Right ventricle myocardium superior (tissue), 1 donor: Measurements from ENCODE around the gene GHRH. TPM values are rescaled to one million over a fixed set of nuclear protein-coding genes. Genes with fewer than 3 reads are reported as not detected.

ENCODE experiments used
- ATAC-seq: fragments of 200-7000 bp; cut with Tn5 transposase; one replicate; pipeline ENCODE4 v1.9.1; 2020; ENCODE audit warnings: mild to moderate bottlenecking; ENCODE audit not compliant: poor library complexity
- DNase-seq: peaks from one replicate; pipeline ENCODE4 v3.0.0-alpha.2; 2020
- intact Hi-C: fragments of 100-400 bp; cut with DNase I; formaldehyde crosslinking; loops from one replicate; pipeline ENCODE4 v1.11.2; 2022
- total RNA-seq: library from RNA; stranded (reverse); fragmentation: NEBNext Ultra II Directional; extraction: Animal tissue kit (Norgen Biotek cat#: 25700); gene quantifications from one replicate; pipeline ENCODE4 v1.2.1, GENCODE V29; 2021
- donor health status: DM: no; HTN: yes; CAD: no; lungs with severe emphysema.

GHRH gene
- total RNA-seq, 1 donor from 2014 or later = 0.97 TPM

GRCh38 chr20:37228082-37228481 is 33.5 kb downstream of the GHRH start:
- ATAC-seq (peak; percentile 49), DNase-seq (no peak)
- intact Hi-C loops = no loop called here

DNA sequence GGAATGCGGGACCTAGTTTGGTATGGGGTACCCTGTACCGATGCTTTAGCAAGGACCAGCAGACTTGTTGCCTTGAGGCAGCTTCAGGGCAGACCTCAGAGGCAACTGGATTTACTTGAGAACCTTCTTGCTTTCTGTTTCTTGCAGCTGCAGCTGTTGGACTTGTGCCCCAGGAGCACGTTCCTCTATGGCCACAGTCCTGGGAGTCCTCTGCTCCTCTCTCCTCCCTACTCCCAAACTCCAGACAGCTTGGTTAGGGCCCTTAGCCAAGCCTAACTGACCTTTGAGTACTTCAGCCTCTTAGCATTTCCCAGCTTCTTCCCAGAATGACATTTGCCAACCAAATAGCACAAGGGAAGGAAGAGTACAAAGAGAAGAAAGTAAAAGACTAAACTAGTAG is 34.7 kb downstream of the GHRH start:
- ATAC-seq (peak; percentile 65), DNase-seq (peak; percentile 76)
- intact Hi-C loops = no loop called here

DNA sequence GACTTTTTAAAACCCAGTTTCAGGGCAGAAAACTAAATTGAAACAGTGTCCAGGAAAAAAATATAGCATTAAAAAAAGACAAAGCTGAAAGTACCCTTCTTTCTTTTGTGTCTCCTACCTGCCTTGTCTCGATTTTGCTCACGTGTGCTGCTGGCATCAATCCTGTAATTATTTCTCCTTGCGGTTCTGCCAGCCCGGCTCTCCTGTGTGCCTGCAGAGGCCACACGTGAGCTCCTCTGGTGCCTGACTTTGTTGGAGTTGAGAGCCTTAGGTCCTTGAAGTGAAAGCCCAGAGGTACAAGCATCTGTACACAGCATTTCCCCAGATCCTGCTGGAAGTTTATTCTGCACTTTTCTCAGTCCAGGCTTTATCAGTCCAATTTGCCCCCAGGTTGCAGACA is 36.5 kb downstream of the GHRH start:
- DNase-seq = no peak
- no peak for ATAC-seq
- intact Hi-C loops = no loop called here

GRCh38 chr20:37223053-37223452 is 38.6 kb downstream of the GHRH start:
- DNase-seq (no peak), ATAC-seq (peak; percentile 36)
- intact Hi-C loops = no loop called here

DNA sequence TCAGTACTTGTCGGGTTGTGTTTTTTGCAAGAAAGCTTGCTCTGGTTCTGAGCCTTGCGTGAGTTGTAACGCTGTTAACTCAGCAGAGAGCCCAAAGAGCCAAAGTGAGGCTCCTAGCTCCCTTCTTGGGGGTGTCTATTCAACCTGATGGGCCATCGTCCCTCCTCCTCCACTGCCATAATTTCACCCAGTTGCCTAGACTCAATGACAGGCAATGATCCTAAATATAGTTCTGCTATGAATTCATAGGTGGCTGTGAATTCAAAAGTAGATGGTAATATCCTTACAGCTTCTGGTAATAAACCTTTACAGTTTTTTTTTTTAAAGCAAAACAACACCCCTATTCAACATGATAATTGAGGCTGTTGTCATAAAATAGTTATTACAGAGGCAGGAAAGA is 39.5 kb downstream of the GHRH start:
- ATAC-seq (no peak), DNase-seq (no peak)
- intact Hi-C loops = no loop called here

- no peak for DNase-seq
- intact Hi-C loops = no loop called here
- no peak for ATAC-seq
Measured at GRCh38 chr20:37220731-37221130, 40.9 kb downstream of the GHRH start.

DNA sequence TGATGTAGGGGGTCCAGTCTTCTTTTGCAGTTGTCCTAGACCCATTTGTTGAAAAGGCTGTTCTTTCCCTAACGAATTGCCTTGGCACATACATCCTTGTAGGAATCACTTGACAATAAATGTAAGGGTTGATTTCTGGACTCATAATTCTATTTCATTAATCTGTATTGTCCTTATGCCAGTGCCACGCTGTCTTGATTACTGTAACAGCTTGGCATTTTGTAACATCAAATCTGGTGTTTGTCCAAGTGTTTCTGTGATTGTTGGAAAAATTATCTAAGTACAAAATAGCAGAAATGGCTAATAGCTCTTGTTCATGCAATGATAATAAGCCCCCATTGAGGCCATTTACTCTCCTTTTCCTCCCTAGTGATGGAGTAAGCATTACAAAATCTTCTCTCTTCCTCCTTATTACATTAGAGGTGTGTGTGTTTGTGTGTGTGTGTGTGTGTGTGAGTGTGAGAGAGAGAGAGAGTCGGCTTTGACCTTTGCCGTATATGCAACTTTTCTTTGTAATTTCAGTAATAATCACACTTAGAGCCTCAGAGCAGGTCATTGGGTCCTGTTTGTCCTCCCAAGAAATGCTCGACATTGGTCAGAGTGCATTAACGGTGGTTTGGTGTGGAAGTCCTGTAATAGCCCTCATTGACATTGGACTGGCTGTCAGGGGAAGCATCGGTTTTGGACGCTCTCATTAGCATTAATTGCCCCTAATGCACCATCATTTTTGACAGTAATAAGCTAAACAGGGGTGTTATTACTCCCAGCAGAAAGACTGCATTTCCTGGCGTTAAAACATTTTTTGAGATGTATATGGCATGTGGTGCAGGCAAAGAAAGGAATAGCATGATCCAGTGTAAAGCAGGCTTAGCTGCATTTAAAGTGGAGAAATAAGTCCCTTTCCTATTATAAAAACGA is 41.6 kb downstream of the GHRH start:
- no peak for ATAC-seq

GRCh38 chr20:37218976-37219375 is 42.6 kb downstream of the GHRH start:
- DNase-seq (no peak), ATAC-seq (no peak)
- intact Hi-C loops = no loop called here

More for the DNA sequence above, 41.6 kb downstream of the GHRH start:
- DNase-seq = no peak
- intact Hi-C loops = no loop called here

DNA sequence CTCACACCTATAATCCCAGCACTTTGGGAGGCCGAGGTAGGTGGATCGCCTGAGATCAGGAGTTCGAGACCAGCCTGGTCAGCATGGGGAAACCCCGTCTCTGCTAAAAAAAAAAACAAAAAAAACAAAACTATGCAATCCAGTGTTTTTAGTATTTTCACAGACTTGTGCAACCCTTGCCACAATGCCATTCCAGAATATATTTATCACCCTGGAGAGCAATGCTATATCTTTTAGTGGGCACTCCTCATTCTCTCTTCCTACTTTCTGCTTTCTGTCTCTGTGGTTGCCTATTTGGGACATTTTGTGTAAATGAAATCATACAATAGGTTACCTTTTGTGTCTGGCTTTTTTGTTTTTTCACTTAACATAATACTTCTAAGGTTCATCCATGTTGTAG is 43.2 kb downstream of the GHRH start:
- DNase-seq = no peak
- no peak for ATAC-seq
- intact Hi-C loops = no loop called here

DNA sequence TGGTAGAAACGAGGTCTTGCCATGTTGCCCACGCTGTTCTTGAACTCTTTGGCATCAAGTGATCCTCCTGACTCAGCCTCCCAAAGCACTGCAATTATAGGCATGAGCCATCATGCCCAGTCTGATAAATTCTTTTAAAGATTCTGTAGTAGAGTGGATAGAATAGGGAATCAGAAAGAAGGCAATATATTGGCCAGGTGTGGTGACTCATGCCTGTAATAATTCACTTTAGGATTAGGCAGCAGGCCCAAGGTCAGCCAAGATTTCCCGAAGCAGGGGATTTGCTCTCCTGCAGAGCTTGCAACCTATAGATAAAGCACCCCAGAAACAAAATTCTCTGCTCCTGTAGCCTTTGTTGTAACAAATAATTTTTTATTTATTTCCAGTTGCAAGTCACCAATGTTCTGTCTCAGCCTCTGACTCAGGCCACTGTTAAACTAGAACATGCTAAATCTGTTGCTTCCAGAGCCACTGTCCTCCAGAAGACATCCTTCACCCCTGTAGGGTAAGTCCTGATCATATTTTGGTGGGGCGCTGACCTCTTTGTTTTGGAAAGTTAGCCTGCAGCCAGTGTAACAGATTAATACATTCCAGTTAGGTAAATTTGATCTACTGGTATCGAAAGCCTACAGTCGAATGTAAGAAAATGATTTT is 51.8 kb downstream of the GHRH start:
- intact Hi-C loops = no loop called here
- no peak for DNase-seq
- ATAC-seq = no peak

DNA sequence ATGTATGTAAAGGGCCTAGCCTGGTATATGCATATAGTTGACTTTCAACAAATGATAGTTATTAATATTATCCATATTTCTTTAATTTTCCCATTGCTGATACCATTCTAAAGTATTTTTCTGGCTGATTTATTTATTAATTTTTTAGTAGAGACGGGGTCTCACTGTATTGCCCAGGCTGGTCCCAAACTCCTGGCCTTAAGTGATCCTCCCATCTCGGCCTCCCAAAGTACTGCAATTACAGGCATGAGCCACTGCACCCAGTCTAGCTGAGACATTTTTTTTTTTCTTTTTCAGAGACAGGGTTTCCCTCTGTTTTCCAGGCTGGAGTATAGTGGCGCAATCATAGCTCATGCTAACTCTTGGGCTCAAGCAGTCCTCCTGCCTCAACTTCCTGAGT is 52.4 kb downstream of the GHRH start:
- intact Hi-C loops = no loop called here
- no peak for ATAC-seq
- DNase-seq = no peak

- ATAC-seq (no peak), DNase-seq (no peak)
- intact Hi-C loops = no loop called here
Measured at GRCh38 chr20:37207171-37207570, 54.4 kb downstream of the GHRH start.

DNA sequence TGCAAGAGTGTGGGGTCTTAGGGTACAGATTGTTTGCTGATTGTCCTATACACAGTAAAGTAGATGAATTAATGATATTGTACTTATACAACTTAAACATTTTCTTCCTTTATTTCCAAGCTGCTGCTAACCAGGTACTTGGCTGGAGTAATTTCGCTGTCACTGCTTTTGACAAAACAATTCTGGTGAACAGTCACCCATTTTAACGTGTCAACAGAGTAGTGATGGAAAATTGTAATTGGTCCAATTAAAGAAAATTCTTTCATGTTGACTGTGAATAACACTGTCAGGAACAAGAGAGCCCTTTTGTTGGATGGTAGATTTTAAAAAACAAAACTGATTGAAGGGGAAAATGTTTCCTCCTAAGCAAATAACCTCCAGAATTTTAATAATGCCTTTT is 55.8 kb downstream of the GHRH start:
- DNase-seq (no peak), ATAC-seq (no peak)
- intact Hi-C loops = no loop called here

DNA sequence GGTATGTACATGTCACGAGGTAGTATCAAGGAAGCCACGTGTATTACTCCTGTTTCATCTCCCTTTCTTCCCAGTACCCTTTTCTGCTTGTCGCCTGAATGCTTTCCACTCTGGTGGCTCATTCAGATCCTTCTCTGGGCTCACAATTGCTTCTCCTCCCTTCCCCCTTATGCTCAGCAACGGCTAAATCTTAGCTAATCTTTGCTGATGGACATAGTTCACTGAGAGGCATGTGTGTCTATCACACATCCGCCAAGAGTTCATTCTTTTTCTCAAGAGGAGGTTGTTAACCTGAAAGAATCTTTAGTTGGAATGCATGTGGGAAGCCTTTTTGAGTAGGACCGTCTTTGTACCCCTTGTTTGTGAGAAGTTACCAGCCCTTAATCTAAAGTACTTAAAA is 56.5 kb downstream of the GHRH start:
- ATAC-seq (no peak), DNase-seq (no peak)
- intact Hi-C loops = no loop called here

GRCh38 chr20:37204056-37204455 is 57.6 kb downstream of the GHRH start:
- DNase-seq (no peak), ATAC-seq (no peak)
- intact Hi-C loops = no loop called here

DNA sequence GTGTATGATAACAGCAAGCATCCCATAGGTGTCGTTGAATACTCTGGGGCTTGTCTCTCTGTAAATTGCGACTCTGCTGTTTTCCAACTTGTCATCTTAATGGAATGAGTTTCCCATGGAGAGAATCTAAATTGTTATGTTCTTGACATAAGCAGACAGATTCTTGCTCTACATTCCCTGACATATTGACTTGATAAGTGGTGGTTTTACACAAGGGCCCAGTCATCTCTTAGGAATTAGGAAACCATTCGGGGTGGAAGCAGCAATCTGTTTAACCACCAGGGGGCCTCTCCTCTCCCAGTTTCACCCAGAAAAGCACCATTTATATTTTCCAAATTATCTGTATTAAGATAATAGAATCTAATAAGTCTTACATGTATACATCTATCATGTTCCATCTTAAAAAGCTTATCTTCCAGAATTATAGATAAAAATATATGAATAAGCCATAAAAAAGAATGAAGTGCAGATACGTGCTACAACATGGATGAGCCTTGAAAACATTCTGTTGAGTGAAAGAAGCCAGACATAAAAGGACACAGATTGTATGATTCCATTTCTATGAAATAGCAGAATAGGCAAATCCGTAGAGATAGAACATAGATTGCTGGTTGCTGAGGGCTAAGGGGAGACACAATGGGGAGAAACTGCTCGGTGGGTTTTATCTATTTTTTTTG is 59.2 kb downstream of the GHRH start:
- DNase-seq (no peak), ATAC-seq (peak; percentile 53)
- intact Hi-C loops = no loop called here

GRCh38 chr20:37201827-37202162 is 59.8 kb downstream of the GHRH start:
- intact Hi-C loops = no loop called here
- ATAC-seq (no peak), DNase-seq (no peak)
